CD14-positive monocyte (primary cell): ENCODE data around the gene TTC23L. TPM values are rescaled to one million over a fixed set of nuclear protein-coding genes. Genes with fewer than 3 reads are reported as not detected.

Experiments
- DNase-seq, 3 donors: peaks; one replicate each; pipeline ENCODE4 v3.0.0-alpha.2; 2011 to 2022
- H2AFZ ChIP-seq: 2 replicates; pipeline ENCODE4 v1.6.0; 2012; ENCODE audit warnings: mild to moderate bottlenecking, low read depth, low read length, inconsistent platforms; ENCODE audit not compliant: insufficient read depth, poor library complexity, severe bottlenecking
- H3K27ac ChIP-seq, 2 donors: 1 replicate in 1 of 2; 2 replicates in 1 of 2; pipeline ENCODE4 v1.5.1; 2012 to 2013; ENCODE audit warnings: low read length in 2 of 2, control low read depth in 1 of 2, inconsistent platforms in 1 of 2, low read depth in 1 of 2, mild to moderate bottlenecking in 1 of 2
- H3K27me3 ChIP-seq, 2 donors: one replicate each; pipeline versions ENCODE4 v1.6.0 to v1.6.1; 2011 to 2013; ENCODE audit warnings: low read length in 2 of 2; ENCODE audit not compliant: control insufficient read depth in 2 of 2, insufficient read depth in 2 of 2
- H3K36me3 ChIP-seq, 2 donors: replicated peaks in 1 of 2; 1 replicate in 1 of 2; 2 replicates in 1 of 2; pipeline versions ENCODE4 v1.5.1 to v1.6.1; 2012 to 2013; ENCODE audit warnings: low read length in 2 of 2, control low read depth in 1 of 2, inconsistent platforms in 1 of 2, mild to moderate bottlenecking in 1 of 2; ENCODE audit not compliant: insufficient read depth in 2 of 2, control insufficient read depth in 1 of 2
- H3K4me1 ChIP-seq, 2 donors: 1 replicate in 1 of 2; 2 replicates in 1 of 2; pipeline versions ENCODE4 v1.5.1 to v1.6.1; 2012 to 2013; ENCODE audit warnings: low read length in 2 of 2, control low read depth in 1 of 2, inconsistent platforms in 1 of 2, mild to moderate bottlenecking in 1 of 2, moderate library complexity in 1 of 2; ENCODE audit not compliant: insufficient read depth in 2 of 2, control insufficient read depth in 1 of 2
- H3K4me2 ChIP-seq: replicated peaks from 2 replicates; pipeline ENCODE3; 2012; ENCODE audit warnings: low read length, moderate library complexity, mild to moderate bottlenecking; ENCODE audit not compliant: poor library complexity, severe bottlenecking; ENCODE audit errors: extremely low read depth
- H3K4me3 ChIP-seq, 3 experiments: fragments of 200-600 bp in 1 of 3; sonication (generic) in 1 of 3; replicated peaks in 1 of 3; 1 replicate in 2 of 3; 2 replicates in 1 of 3; pipeline ENCODE4 v1.5.1; 2011 to 2013; ENCODE audit warnings: low read length in 3 of 3, mild to moderate bottlenecking in 3 of 3, control low read depth in 2 of 3, low read depth in 2 of 3, inconsistent platforms in 1 of 3, moderate library complexity in 1 of 3
- H3K79me2 ChIP-seq: 2 replicates; pipeline ENCODE4 v1.6.0; 2012; ENCODE audit warnings: mild to moderate bottlenecking, control low read depth, inconsistent platforms, low read length, moderate library complexity; ENCODE audit not compliant: insufficient read depth
- H3K9ac ChIP-seq: 2 replicates; pipeline ENCODE4 v1.6.0; 2017; ENCODE audit warnings: low read length, mild to moderate bottlenecking; ENCODE audit not compliant: insufficient read depth, poor library complexity, severe bottlenecking
- H3K9me3 ChIP-seq, 2 donors: replicated peaks in 1 of 2; 1 replicate in 1 of 2; 2 replicates in 1 of 2; pipeline versions ENCODE4 v1.5.1 to v1.6.1; 2012 to 2013; ENCODE audit warnings: low read length in 2 of 2, control low read depth in 1 of 2; ENCODE audit not compliant: control insufficient read depth in 1 of 2, insufficient read depth in 1 of 2
- H4K20me1 ChIP-seq: 2 replicates; pipeline ENCODE4 v1.6.0; 2012; ENCODE audit warnings: mild to moderate bottlenecking, low read length, control low read depth, moderate library complexity; ENCODE audit not compliant: insufficient read depth
- H3K27ac Mint-ChIP-seq, 7 donors: one replicate each; pipeline ENCODE4 v1.8.0; 2020; ENCODE audit warnings: mild to moderate bottlenecking in 7 of 7, mixed read lengths in 7 of 7, moderate library complexity in 6 of 7, inconsistent platforms in 2 of 7
- H3K27me3 Mint-ChIP-seq, 3 donors: one replicate each; pipeline ENCODE4 v1.8.0; 2021 to 2022; ENCODE audit warnings: low read depth in 3 of 3, mild to moderate bottlenecking in 3 of 3, mixed read lengths in 3 of 3, moderate library complexity in 3 of 3, inconsistent platforms in 1 of 3
- H3K36me3 Mint-ChIP-seq, 2 donors: one replicate each; pipeline ENCODE4 v1.8.0; 2020; ENCODE audit warnings: mixed read lengths in 2 of 2, inconsistent platforms in 1 of 2, mild to moderate bottlenecking in 1 of 2
- H3K4me1 Mint-ChIP-seq: one replicate; pipeline ENCODE4 v1.8.0; 2020; ENCODE audit warnings: mild to moderate bottlenecking, mixed read lengths
- H3K4me3 Mint-ChIP-seq, 2 donors: one replicate each; pipeline ENCODE4 v1.8.0; 2020; ENCODE audit warnings: mild to moderate bottlenecking in 2 of 2, mixed read lengths in 2 of 2, moderate library complexity in 1 of 2
- H3K9me3 Mint-ChIP-seq, 7 donors: one replicate each; pipeline ENCODE4 v1.8.0; 2020 to 2022; ENCODE audit warnings: mixed read lengths in 7 of 7, mild to moderate bottlenecking in 6 of 7, moderate library complexity in 6 of 7, inconsistent platforms in 2 of 7
- CTCF ChIP-seq: fragments of 200-600 bp; IDR thresholded peaks from one replicate; pipeline ENCODE4 v1.8.0; 2022; ENCODE audit warnings: antibody characterized with exemption, mild to moderate bottlenecking
- WGBS: methylation state at CpG from one replicate; pipeline ENCODE4 v1.1.5; 2013; ENCODE audit warnings: missing lambda C conversion rate; ENCODE audit not compliant: insufficient coverage; 5-methylcytosine and 5-hydroxymethylcytosine counted together
- intact Hi-C, 2 donors: fragments of 100-400 bp; cut with micrococcal nuclease; formaldehyde crosslinking; loops; one replicate each; pipeline versions ENCODE4 v1.15.0 to v1.15.1; 2023
- polyA plus RNA-seq, 3 donors: library from polyadenylated mRNA; depleted of rRNA in 1 of 3; unstranded in 2 of 3; stranded (reverse) in 1 of 3; fragments of 300-500 nt in 2 of 3; fragments of >200 nt in 1 of 3; fragmentation: Illumina TruSeq in 2 of 3; gene quantifications; 1 replicate in 2 of 3; 2 replicates in 1 of 3; pipeline ENCODE4 v1.2.3, GENCODE V29; 2012 to 2021

Gene TTC23L
- polyA plus RNA-seq, 3 donors, result not detected

- Mint-ChIP-seq H3K4me3 (no peak overlapping the region), H3K36me3 (peaks cover 64 to 88% of the 10 kb centered on the region in 2 donors), H3K27me3 (no peaks in the 10 kb centered on the region), H3K27ac (no peak overlapping the region), H3K9me3 (no peaks in the 10 kb centered on the region), H3K4me1 (no peaks in the 10 kb centered on the region)
- H3K27me3 ChIP-seq, result no peaks in the 10 kb centered on the region
- no peak overlapping the region for H3K4me2 ChIP-seq
- no peaks in the 10 kb centered on the region for H3K9me3 ChIP-seq
- H4K20me1 ChIP-seq, result no peaks in the 10 kb centered on the region
- H3K27ac ChIP-seq, result no peak overlapping the region
- no peaks in the 10 kb centered on the region for H3K4me1 ChIP-seq
- no CpG with 5 or more reads among the region's 11 CpGs for WGBS
- intact Hi-C loops, result no loop called here
- H3K9ac ChIP-seq, result no peak overlapping the region
- no peak overlapping the region for H3K4me3 ChIP-seq
- TF ChIP-seq CTCF, result no peak
- peaks cover 54 to 96% of the 10 kb centered on the region in 2 donors for H3K36me3 ChIP-seq
- H2AFZ ChIP-seq, result no peak overlapping the region
- no peaks in the 10 kb centered on the region for H3K79me2 ChIP-seq
- DNase-seq, result no peak
Observed at GRCh38 chr5:34944460-34945047, 105.6 kb downstream of the TTC23L start.

Other genes with a start within 250 kb of the TTC23L start
- under 1 TPM in 1 of 3 donors, not detected in 2; 0.08 TPM for gene RAI14, start 182.8 kb upstream of the TTC23L start, polyA plus RNA-seq
- gene RAD1, start 76.3 kb downstream of the TTC23L start, polyA plus RNA-seq, result 1 to 10 TPM; 8.5 to 9.6 (median 9.4) TPM
- gene BRIX1, start 76.5 kb downstream of the TTC23L start, polyA plus RNA-seq, result 10 to 100 TPM in 2 of 3 donors, 1 to 10 TPM in 1; 3.3 to 13.5 (median 12.5) TPM
- gene DNAJC21, start 90.4 kb downstream of the TTC23L start, polyA plus RNA-seq, result 10 to 100 TPM in 1 of 3 donors, 1 to 10 TPM in 2; 8.5 to 10.2 (median 8.6) TPM
- gene AGXT2, start 208.8 kb downstream of the TTC23L start, polyA plus RNA-seq, result not detected